ENCODE data around the gene WWOX. TPM values are rescaled to one million over a fixed set of nuclear protein-coding genes. Genes with fewer than 3 reads are reported as not detected.

The WWOX gene
- total and polyA plus RNA-seq, 2 of the 13 experiments (the other 11 are each of a cell fraction or from before 2014, with no cell fraction given), result 9.1 to 37.4 TPM

GRCh38 chr16:79081297-79082066, 982.0 kb downstream of the WWOX start (continued):
- no peak for TF ChIP-seq FIP1L1 (IDR thresholded peaks at IDR 0.05; ENCODE audit: borderline replicate concordance, insufficient read depth, low read depth, low read length)
- no peak for TF ChIP-seq NFE2L2 (IDR thresholded peaks at IDR 0.05; ENCODE audit: low read length)
- no peak for TF ChIP-seq PAF1 (CRISPR knock-in tag; IDR thresholded peaks at IDR 0.05)
- no peak for TF ChIP-seq GABPA (IDR thresholded peaks at IDR 0.05; ENCODE audit: low read depth, low read length)
- no peak for TF ChIP-seq GABPA (CRISPR knock-in tag; IDR thresholded peaks at IDR 0.05; ENCODE audit: low read depth)
- TF ChIP-seq, protein P1, sequence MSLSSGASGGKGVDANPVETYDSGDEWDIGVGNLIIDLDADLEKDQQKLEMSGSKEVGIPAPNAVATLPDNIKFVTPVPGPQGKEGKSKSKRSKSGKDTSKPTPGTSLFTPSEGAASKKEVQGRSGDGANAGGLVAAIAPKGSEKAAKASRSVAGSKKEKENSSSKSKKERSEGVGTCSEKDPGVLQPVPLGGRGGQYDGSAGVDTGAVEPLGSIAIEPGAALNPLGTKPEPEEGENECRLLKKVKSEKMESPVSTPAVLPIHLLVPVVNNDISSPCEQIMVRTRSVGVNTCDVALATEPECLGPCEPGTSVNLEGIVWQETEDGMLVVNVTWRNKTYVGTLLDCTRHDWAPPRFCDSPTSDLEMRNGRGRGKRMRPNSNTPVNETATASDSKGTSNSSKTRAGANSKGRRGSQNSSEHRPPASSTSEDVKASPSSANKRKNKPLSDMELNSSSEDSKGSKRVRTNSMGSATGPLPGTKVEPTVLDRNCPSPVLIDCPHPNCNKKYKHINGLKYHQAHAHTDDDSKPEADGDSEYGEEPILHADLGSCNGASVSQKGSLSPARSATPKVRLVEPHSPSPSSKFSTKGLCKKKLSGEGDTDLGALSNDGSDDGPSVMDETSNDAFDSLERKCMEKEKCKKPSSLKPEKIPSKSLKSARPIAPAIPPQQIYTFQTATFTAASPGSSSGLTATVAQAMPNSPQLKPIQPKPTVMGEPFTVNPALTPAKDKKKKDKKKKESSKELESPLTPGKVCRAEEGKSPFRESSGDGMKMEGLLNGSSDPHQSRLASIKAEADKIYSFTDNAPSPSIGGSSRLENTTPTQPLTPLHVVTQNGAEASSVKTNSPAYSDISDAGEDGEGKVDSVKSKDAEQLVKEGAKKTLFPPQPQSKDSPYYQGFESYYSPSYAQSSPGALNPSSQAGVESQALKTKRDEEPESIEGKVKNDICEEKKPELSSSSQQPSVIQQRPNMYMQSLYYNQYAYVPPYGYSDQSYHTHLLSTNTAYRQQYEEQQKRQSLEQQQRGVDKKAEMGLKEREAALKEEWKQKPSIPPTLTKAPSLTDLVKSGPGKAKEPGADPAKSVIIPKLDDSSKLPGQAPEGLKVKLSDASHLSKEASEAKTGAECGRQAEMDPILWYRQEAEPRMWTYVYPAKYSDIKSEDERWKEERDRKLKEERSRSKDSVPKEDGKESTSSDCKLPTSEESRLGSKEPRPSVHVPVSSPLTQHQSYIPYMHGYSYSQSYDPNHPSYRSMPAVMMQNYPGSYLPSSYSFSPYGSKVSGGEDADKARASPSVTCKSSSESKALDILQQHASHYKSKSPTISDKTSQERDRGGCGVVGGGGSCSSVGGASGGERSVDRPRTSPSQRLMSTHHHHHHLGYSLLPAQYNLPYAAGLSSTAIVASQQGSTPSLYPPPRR (CRISPR knock-in tag; IDR thresholded peaks at IDR 0.05; ENCODE audit: borderline replicate concordance), result no peak
- TF ChIP-seq, protein P2, sequence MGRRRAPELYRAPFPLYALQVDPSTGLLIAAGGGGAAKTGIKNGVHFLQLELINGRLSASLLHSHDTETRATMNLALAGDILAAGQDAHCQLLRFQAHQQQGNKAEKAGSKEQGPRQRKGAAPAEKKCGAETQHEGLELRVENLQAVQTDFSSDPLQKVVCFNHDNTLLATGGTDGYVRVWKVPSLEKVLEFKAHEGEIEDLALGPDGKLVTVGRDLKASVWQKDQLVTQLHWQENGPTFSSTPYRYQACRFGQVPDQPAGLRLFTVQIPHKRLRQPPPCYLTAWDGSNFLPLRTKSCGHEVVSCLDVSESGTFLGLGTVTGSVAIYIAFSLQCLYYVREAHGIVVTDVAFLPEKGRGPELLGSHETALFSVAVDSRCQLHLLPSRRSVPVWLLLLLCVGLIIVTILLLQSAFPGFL (CRISPR knock-in tag; IDR thresholded peaks at IDR 0.05), result no peak
- no peak for TF ChIP-seq HMGA1 (CRISPR knock-in tag; conservative IDR thresholded peaks at IDR 0.05)
- no peak for TF ChIP-seq FOXA1 (IDR thresholded peaks at IDR 0.05)
- no peak for TF ChIP-seq FOXA1 (CRISPR knock-in tag; IDR thresholded peaks at IDR 0.05)
- TF ChIP-seq, protein P3, sequence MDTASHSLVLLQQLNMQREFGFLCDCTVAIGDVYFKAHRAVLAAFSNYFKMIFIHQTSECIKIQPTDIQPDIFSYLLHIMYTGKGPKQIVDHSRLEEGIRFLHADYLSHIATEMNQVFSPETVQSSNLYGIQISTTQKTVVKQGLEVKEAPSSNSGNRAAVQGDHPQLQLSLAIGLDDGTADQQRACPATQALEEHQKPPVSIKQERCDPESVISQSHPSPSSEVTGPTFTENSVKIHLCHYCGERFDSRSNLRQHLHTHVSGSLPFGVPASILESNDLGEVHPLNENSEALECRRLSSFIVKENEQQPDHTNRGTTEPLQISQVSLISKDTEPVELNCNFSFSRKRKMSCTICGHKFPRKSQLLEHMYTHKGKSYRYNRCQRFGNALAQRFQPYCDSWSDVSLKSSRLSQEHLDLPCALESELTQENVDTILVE (CRISPR knock-in tag; IDR thresholded peaks at IDR 0.05), result no peak
- TF ChIP-seq, protein P4, sequence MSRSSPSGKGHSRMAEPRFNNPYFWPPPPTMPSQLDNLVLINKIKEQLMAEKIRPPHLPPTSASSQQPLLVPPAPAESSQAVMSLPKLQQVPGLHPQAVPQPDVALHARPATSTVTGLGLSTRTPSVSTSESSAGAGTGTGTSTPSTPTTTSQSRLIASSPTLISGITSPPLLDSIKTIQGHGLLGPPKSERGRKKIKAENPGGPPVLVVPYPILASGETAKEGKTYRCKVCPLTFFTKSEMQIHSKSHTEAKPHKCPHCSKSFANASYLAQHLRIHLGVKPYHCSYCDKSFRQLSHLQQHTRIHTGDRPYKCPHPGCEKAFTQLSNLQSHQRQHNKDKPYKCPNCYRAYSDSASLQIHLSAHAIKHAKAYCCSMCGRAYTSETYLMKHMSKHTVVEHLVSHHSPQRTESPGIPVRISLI (CRISPR knock-in tag; IDR thresholded peaks at IDR 0.05; ENCODE audit: borderline replicate concordance), result no peak
- no peak for TF ChIP-seq ATF5 (CRISPR knock-in tag; IDR thresholded peaks at IDR 0.05; ENCODE audit: low read depth)
- TF ChIP-seq KLF6 (CRISPR knock-in tag; IDR thresholded peaks at IDR 0.05), result no peak
- TF ChIP-seq NFE2L1 (CRISPR knock-in tag; IDR thresholded peaks at IDR 0.05; ENCODE audit: borderline replicate concordance), result no peak
- TF ChIP-seq TRAFD1 (CRISPR knock-in tag; IDR thresholded peaks at IDR 0.05; ENCODE audit: borderline replicate concordance), result no peak
- no peak for TF ChIP-seq CHD4 (IDR thresholded peaks at IDR 0.05; ENCODE audit: borderline replicate concordance, low read length)
- TF ChIP-seq ZNF530 (CRISPR knock-in tag; IDR thresholded peaks at IDR 0.05; ENCODE audit: low read depth), result no peak
- no peak for TF ChIP-seq MZF1 (CRISPR knock-in tag; IDR thresholded peaks at IDR 0.05; ENCODE audit: borderline replicate concordance)
